AG10803 (cell line): ENCODE measurements around the gene GALNT15.

Experiments
- DNase-seq: peaks from one replicate; pipeline ENCODE4 v3.0.0; 2010; ENCODE audit warnings: low read depth
- H3K4me3 ChIP-seq: 2 replicates; pipeline ENCODE4 v1.5.1; 2011; ENCODE audit warnings: mild to moderate bottlenecking, low read length, control low read depth
- TF ChIP-seq, protein P1 (sequence below): conservative IDR thresholded peaks from 2 replicates; pipeline ENCODE4 v1.5.1; 2011; ENCODE audit warnings: mild to moderate bottlenecking, low read length, control low read depth, inconsistent platforms

GALNT15 gene, protein sequence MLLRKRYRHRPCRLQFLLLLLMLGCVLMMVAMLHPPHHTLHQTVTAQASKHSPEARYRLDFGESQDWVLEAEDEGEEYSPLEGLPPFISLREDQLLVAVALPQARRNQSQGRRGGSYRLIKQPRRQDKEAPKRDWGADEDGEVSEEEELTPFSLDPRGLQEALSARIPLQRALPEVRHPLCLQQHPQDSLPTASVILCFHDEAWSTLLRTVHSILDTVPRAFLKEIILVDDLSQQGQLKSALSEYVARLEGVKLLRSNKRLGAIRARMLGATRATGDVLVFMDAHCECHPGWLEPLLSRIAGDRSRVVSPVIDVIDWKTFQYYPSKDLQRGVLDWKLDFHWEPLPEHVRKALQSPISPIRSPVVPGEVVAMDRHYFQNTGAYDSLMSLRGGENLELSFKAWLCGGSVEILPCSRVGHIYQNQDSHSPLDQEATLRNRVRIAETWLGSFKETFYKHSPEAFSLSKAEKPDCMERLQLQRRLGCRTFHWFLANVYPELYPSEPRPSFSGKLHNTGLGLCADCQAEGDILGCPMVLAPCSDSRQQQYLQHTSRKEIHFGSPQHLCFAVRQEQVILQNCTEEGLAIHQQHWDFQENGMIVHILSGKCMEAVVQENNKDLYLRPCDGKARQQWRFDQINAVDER

GRCh38 chr3:16174389-16174788, at the start of gene GALNT15:
TSS of gene GALNT15 (plus strand) at chr3:16174680. CDS start at chr3:16175152, 472 bp downstream.
- peak within 1 kb of the TSS; percentile 54 for H3K4me3 ChIP-seq
- TF ChIP-seq, protein P1, sequence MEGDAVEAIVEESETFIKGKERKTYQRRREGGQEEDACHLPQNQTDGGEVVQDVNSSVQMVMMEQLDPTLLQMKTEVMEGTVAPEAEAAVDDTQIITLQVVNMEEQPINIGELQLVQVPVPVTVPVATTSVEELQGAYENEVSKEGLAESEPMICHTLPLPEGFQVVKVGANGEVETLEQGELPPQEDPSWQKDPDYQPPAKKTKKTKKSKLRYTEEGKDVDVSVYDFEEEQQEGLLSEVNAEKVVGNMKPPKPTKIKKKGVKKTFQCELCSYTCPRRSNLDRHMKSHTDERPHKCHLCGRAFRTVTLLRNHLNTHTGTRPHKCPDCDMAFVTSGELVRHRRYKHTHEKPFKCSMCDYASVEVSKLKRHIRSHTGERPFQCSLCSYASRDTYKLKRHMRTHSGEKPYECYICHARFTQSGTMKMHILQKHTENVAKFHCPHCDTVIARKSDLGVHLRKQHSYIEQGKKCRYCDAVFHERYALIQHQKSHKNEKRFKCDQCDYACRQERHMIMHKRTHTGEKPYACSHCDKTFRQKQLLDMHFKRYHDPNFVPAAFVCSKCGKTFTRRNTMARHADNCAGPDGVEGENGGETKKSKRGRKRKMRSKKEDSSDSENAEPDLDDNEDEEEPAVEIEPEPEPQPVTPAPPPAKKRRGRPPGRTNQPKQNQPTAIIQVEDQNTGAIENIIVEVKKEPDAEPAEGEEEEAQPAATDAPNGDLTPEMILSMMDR: no peak
- peak; percentile 98 for DNase-seq

GRCh38 chr3:16126634-16127033, 47.8 kb upstream of the GALNT15 start:
- no peak for DNase-seq
- no peak overlapping the region for H3K4me3 ChIP-seq
- TF ChIP-seq, protein P1: no peak

DNA sequence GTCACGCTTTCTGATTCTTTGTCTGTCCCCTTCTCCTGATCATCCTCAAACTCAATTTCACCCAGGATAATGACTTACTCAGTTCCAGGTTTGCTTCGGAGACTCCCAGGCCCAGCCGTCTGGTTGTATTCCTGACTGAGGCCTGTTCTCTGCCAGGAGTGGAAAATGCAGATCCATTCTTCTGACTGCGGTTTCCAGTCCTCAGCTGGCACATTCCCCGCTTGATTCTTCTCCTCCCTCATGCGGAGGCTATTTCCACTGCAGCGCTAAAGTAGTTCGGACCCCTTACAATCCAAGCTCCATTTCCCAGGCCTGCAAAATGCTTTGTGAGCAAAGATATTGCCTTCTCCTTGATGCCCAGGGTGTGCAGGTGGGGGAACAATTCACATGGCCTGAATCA, 47.2 kb upstream of the GALNT15 start:
- TF ChIP-seq, protein P1: peak; percentile 50
- H3K4me3 ChIP-seq: no peak overlapping the region
- peak; percentile 78 for DNase-seq

DNA sequence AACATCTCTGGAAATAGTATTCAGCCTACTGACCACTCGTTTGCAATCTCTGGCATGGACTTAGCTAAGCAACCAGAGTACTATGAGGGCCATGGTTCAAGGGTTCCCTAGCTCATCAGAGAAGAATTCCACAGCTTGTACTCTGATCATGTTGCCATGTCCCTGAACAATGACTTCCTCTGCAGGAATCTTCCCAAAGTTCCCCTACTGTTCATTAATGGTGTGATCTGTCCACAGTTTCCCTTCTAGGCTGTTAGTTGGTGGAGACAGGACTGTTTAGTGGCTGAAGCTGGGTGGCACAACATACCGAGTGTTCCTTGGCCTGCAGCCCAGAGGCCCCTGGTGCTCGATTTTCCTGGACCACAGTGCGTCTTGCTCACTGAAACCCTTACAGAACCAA, 44.4 kb upstream of the GALNT15 start:
- TF ChIP-seq, protein P1: peak; percentile 32
- H3K4me3 ChIP-seq: no peak overlapping the region
- DNase-seq: peak; percentile 98

DNA sequence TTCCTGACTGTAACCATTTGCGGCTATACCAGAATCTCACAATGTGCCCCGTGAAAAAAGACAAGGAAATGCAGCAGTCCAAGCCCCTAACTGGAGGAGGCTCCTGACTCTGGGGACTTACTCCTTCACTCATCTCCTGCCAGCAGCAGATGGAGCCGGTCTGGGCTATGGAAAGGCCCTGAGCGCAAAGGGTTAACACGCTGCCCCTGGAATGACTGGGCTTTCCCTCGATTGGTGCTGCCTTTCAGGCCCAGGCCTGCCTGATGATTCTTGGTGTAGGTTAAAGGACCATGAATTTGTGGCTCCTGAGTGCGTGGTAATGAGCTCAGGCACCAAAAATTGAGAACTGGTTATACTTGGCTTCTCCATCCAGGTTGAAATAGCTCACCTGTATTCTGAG, 42.3 kb upstream of the GALNT15 start:
- TF ChIP-seq, protein P1: no peak
- DNase-seq: no peak
- no peak overlapping the region for H3K4me3 ChIP-seq

GRCh38 chr3:16132928-16133327, 41.6 kb upstream of the GALNT15 start:
- H3K4me3 ChIP-seq: no peak overlapping the region
- DNase-seq: peak; percentile 98
- TF ChIP-seq, protein P1: no peak
